ENCODE measurements around the gene RIN2.

DNA sequence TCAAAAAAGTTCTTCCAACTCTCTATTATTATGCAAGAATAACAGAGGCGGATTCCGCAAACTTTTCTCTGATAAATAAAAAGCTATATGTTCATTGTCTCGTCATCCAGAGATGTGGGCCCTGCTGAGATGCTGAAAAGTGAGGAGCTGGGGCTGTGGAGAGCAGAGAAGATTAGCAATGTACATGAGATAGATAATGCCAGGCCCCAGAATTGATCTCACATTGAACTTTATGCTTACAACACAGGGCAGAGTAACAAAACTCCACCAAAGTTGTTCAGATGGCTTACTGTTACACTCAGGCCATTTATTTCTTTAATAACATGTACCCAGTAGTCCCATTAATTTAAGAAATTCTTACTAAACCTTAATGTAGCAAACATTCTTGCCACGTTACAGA lies 32.7 kb upstream of the RIN2 start:
- TF ChIP-seq CTCF (IDR thresholded peaks at IDR 0.05; ENCODE audit: low read depth, low read length) (no peak), POLR2A (IDR thresholded peaks at IDR 0.05; ENCODE audit: extremely low read depth, insufficient read length) (no peak), MYC (IDR thresholded peaks at IDR 0.05; ENCODE audit: low read depth, low read length) (no peak)
- TF ChIP-seq, protein P1, sequence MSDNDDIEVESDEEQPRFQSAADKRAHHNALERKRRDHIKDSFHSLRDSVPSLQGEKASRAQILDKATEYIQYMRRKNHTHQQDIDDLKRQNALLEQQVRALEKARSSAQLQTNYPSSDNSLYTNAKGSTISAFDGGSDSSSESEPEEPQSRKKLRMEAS (IDR thresholded peaks at IDR 0.05; ENCODE audit: low read depth, low read length): no peak
